NCI-H1105 treated with DMSO at 0.1 percent for 48 hours (cell line): ENCODE results near the gene MDP1.

Experiments
- DNase-seq: peaks from one replicate; lab custom pipeline; 2025; lab: John Stamatoyannopoulos, UW

MDP1 gene

DNA sequence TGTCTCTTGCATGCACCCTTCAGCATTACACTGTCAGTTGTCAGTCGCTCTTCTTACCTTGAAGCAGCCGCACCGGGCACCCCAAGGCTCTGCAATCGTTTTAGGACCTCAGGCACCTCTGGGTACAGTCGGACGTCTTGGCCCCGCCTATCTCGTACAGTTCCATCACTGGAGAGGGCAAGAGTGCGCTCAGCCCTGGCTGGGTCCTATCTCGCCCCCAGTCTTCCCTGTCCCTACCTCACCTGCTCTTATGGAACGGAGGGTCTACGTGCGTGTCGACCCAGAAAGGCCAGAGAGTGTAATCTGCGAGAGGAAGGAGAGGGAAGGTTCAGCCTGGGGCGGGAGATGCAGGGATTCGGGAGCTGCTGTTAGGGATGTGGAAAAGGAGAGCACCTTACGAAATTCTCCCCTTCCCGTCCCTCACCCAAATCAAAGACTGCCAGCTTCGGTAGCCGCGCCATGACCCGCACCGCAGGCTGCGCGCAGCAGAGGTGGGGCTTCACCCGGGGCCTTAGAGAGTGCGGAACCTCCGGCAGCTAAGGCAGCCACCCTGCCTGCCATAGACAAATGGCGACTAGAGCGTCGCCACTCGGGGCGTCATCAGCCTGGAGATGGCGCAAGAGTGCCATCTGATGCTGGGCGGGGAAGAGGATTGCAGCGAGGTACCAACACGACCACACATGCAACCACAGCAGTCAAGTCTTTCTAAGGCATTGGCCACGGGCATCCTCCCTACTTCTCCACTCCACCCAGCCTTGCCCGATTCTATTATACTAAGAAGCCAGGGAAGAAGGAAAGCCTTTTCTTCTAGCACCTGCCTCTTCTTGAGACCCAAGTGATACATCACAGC is at the start of gene MDP1:
Gene MDP1 (minus strand): TSS at position 572 of the 850 bp plus-strand sequence. CDS start 111 bp downstream, at position 461.
- peak; percentile 88 for DNase-seq

DNA sequence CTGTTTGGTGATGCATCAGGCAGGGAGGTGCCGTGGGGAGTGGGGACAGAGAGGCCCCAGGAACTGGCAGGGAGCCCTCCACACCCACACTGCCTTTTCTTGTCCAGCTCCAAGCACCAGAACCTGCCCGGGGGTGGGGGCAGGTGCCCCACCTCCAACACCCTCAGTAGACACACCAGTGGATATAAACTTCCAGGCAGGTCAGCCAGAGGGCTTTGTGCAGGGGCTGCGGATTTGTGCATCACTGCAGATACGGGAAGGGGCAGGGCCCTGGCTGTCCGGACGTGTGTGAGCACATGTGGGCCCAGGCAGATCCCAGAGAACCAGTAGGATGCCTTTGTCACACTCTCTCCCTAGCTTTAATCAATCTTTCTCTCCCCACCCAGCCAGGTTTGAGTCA is 48.4 kb upstream of the MDP1 start:
- no peak for DNase-seq

DNA sequence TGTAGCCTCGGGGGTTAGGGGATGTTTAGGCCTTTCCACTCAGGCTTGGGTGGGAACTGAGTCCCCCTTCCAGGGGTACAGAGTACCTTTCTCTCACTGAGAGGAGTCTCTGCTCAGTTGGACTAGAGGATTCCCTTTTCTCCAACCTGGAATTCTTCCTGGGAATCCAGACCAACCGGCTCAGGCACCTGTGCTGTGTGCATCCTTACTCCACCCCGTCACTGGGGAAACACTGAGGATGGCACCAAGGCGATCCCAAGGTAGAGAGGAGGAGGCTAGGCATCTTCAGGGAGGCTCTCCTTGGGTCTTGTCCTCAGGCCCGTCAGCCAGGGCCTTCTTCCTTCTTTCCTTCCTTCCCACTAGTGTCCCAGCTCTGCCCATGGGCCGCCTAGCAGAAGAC is 48.0 kb upstream of the MDP1 start:
- no peak for DNase-seq

DNA sequence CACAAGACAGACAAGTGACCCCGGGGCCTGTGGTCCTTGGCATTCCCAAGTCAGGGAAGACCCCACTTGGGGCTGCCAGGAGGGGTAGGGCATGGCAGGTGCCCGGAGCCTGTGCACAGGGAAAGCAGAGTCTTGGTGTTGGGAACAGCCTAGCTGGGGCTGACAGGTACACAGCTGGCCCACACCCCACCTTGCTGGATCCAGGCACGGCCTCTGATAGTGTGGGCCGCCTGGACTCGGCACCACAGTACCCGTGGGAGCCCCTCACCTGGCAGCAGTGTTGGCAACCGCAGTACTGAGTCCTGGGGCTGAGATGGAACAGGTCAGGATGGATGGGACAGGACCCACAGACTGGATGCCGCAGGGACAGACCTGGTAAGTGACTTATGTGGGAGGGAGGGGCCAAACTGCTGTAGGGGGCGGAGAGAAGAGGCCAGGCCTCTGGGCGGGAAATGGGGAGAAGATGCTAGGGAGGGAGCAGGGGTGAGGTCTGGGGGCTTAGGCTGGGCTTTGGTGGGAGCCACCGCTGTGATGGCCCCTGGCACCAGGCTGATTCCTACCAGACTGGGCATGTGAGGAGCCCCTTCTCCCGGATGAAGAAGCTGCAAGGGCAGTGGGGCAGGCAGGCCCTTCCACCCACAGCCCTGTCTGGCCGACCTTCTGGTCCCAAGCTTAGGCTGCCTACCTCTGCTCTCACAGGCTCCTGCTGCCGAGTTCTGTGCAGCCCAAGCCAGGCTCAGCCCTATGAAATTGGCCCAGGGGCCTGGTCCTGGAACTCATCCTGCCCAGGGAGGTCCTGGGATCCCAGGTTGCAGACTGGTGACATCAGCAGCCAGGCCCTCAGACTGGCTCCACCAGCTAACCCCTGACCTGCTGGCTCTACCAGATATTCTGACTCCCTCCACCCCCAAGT is 47.2 kb upstream of the MDP1 start, which contains the start of gene TGM1:
Gene TGM1 (minus strand): TSS at position 357 of the 913 bp plus-strand sequence. CDS start 825 bp downstream, outside the sequence.
- DNase-seq, result no peak

DNA sequence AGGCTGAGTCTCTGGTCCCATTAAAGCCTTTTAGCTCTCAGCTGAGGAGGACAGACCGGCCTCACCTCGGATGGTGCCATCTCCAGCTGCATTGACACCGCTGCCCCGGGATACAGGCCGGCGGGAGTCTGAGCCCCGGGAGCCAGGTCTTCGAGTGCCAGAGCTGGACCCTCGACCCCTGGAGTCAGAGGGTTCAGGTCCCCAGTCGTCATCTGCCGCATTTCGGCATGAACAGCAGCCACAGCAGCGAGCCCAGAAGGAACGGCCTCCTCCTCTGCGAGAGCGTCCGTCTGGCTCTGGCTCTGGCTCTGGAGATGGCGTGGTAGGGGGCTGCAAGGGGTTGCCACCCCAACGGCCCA is 46.1 kb upstream of the MDP1 start:
- DNase-seq, result no peak

DNA sequence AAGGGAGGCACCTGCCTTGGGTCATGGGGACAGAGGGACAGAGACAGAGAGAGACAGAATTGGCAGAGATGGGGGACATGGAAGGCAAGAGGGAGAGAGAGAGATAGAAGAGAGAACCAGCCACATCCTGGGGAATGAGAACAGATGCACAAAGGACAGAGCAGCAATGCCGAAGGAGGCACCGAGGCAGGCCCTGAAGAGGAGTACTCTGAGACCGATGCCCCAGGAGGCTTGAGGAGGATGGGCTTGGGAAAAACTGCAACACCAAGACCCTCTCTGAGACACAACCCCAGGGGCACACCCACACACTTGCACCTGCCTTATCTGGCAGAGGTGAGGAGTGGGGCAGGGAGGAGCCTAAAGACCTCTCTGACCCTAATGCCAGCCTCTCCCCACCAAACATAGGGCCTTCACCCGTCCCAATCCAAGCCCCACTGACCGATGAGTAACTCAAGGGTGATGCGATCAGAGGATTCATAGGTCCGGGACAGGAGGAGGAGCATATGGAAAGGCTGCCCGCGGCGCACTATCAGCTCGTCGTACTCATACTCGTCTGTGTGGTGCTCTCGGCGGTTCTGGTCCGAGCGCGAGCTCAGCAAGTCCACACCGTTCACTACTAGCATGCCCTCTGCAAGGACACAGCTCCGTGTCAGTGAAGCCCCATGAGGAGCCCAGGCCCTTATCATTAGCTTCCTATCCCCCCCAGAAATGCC is 45.5 kb upstream of the MDP1 start:
- DNase-seq, result no peak

DNA sequence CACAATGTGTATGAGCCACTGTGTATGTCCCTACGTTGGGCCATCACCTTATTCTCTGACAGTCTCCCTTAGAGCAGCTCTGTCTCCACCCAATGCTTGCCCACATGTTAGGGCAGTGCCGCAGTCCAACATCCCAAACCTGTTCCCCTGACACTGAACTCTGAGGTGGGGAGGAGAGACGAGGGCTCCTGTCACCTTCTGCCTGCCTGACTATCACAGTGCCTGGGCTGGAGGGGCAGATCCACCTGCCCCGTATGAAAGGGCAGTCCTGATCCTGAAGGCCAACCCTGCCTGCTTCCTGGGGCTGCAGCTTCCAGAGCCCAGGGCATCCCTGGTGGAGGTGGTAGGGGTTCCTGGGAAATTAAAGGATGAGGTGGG is 44.9 kb upstream of the MDP1 start:
- no peak for DNase-seq

DNA sequence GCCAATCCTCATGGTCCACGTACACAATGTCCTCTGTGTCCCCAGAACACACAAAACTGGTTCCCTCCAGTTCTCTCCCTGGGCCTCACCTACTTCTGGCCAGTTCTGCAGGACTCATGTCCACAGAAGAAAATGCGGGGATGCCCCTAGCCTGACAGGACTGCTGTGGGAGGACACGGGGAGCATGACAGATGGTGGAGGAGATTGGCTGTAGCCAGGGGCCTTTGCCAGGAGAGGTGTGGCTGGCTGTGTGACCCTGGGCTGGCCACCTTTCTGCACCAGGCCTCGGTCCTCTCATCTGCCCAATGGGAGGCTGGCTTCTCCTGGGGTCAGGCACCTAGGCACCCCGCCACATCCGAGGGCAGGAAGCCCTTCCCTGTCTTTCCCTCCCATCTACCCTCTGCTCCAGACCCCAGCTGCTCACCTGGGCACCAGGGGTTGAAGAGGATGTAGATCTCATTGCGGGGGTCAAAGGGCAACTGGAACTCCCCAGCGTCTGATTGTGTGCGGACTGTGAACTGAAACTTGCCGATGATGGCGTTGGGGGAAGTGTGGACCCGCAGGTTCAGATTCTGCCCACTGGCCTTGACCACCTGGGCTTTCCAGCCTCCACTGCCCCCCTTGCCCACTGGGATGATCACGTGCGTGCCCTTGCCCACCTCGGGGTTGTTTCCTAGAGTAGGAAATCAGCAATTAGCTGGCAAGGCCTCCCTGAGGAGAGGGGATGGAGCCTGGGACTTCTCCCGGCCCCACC is 44.3 kb upstream of the MDP1 start:
- no peak for DNase-seq

DNA sequence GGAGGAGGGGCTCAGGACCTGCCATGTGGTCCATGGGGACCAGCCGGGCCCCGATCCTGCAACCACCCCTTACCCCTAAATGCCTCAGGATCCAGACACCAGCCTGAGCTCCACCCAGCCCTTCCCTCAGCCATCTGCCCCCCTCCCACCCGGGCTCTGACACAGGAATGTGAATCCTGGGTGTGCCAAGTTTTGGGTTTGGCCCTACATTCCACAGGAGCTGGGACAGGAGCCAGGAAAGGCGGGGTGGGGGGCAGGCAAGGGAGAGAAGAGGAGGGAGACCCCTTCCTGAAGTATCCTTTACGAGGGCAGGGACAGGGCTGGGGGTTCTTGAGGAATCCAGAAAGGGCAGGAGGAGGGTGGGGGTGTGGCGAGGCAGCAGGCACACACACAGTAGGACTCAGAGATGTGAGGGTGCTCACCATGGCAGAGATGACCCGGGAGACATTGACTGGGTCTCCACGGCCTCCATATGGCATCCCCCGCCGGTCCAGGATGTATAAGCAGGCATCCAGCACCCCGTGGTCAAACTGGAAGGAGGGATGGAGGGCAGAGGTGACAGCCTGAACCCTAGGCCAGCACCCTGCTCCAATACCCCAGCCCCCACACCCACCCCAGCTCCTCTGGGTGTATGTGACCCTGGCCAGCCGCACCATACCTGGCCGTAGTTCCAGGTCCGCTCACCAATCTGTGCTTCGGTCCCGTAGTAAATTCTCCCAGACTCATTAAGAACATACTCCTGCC is 43.6 kb upstream of the MDP1 start:
- DNase-seq, result no peak

DNA sequence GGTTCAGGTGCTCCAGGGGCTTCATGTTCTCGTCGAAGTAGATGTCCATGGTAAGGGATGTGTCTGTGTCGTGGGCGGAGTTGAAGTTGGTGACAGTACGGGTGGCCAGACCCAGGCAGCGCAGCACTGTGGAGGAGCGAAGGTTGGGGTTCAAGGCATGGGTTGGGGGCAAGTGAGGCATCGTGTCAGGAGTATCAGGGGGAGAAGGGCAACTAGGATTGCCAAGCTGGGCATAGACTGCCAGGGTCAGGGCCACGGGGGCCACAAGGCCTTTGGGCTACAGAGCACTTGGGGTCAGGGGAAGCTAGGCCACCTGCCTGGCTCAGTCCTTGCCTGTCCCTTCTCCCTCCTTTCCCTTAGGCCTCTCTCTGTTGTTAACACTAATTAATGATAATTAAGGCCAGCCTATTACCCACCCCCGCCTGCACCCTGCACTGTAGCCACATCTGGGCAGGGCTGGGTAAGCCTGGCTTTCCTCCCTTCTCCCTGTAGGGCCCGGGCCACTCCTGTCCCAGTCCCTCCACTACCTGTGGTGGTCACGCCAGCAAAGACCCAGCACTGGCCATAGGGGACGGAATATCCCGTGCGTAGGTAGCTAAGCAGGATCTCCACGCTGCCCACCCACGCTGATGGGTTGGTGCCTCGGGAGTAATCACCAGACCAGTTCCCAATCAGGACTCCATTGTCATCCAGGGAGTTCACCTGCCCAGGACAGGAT is 42.8 kb upstream of the MDP1 start:
- DNase-seq, result no peak

DNA sequence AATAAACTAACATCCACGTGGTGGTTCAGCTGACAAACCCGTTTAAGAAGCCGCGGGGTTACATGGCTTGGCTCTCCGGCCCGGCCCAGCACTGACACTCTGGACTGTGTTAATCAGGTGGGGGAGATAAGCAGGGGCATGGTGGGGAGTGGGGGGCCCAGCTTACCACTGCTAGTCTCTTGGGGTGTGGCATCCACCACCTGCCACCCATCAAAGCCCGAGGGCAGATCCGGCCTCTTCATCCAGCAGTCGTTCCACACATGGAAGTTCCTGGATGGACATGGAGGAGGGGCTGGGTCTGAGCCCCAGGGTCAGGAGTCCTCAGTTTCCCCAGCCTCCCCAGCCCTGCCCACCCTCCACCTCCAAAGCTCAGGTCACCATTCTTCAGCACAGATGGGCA is 42.3 kb upstream of the MDP1 start:
- DNase-seq, result no peak

DNA sequence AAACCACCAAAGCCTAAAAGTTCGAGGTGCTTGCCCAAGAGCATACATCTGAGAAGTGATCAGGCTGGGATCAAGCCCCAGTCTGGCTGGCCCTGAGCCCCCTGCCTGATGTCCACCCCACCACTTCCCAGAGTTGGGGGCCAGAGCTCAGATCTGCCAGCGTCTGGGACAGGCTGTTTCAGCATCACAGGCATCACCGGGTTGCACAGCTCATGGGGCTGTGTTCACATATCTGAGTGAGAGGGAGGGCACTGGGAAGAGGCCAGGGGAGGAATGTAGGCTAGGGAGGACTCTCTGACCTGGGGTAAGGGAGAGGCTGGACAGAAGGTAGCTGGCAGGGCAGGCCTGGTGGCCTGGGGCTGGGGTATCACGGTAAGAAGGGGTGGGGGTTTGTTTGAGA is 41.1 kb upstream of the MDP1 start:
- DNase-seq, result no peak

DNA sequence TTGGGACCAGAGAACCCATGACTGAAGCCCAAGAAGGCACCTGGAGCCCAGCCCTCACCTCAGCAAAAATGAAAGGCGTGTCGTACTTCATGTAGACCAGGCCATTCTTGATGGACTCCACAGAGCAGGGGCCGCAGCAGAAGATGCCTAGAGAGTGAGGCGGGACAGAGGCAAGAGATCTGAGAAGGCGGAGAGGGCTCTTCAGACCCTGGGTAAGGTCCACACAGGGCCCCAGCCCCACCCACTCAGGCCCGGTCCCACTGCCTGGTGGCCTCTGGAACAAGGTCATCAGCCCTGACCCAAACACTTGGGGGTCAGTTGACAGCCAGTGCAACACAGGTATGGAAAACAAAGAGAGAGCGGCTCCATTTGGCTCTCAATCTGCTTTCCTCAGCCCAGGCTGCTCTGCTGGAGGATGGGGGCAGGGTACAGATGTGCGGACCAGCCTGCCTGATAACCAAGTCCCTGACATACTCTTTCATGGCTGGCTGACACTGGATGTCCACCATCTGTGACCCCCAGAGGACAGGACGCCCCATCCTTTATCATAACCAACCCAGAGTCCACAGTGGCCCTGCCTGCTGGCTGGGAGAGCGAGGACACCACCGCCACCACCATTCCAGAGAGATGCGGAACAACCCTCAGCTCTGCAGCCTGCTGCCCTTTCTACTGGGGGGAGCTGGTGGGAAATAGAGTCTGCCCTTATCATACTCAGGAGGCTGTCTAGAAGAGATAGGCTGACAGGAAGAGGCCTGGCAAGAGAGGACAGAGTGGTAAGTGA is 40.3 kb upstream of the MDP1 start:
- DNase-seq, result no peak

DNA sequence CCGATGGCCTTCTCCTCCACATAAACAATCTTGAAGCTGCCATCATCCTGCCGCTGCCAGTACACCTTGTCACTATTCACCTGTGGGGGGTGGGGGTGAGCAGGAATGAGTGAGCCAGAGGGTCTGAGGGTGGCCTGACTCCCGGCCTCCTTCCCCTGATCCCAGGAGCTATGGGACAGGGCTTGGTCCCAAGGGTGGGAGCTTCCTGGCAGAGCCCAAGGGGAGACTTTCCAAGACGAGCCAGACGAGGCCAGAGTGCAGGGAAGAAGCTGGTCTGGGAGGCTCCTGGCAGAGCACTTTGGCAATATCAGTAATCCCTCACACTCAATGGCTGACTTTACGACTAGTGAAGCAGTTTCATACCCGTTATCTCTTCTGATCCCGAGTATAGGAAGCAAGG is 39.6 kb upstream of the MDP1 start:
- no peak for DNase-seq

DNA sequence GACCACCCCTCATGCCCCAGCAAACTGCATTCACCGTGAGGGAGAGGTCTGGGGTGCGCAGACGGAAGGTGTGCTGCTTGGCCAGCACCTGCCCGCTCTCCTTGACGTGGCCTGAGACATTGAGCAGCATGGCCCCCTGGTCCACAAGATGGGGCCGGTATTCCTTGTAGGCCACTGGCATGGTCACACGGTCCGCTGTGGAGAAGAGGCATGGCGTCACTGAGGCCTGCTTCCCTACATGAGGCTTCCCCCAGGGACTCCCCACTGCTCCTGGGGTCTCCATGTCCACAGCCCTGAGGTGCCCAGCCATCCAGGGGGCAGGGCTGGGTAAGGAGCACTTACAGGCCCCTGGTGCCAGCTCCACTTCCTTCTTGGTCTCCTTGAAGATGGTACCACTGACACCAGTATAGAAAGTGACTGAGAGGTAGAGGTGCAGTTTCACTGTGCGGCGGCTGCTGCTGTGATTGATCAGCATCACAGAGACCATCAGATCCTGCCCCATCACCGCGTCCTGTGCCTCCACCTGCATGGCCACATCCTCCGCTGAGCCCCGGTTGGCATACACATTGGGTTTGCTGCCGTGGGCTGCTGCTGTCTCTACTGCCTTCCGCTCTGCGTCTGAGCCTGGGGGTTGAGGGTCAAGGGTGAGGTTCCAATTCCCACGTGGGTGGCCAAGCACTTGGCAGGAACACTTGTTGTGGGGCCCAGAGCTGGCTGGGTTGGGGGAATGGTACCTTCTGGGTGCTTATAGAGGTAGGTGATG is 38.9 kb upstream of the MDP1 start:
- DNase-seq, result no peak

DNA sequence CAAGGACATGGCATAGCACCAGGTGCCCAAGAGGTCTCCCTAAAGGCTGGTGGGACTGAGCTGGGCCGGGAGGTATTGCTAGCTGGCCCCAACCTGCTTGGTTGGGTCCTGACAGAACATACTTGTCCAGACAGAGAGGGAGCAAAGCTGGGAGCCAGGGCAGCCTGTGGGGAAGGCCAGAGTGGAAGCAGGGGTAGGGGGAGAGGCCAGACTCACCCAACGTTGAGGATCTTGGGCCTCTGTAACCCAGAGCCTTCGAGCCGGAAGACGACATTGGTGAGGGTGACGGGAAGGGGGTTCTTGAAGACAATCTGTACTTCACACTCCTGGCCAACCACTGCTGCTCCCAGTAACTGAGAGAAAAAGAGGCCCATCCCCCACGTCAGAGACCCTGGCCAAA is 38.1 kb upstream of the MDP1 start:
- no peak for DNase-seq

DNA sequence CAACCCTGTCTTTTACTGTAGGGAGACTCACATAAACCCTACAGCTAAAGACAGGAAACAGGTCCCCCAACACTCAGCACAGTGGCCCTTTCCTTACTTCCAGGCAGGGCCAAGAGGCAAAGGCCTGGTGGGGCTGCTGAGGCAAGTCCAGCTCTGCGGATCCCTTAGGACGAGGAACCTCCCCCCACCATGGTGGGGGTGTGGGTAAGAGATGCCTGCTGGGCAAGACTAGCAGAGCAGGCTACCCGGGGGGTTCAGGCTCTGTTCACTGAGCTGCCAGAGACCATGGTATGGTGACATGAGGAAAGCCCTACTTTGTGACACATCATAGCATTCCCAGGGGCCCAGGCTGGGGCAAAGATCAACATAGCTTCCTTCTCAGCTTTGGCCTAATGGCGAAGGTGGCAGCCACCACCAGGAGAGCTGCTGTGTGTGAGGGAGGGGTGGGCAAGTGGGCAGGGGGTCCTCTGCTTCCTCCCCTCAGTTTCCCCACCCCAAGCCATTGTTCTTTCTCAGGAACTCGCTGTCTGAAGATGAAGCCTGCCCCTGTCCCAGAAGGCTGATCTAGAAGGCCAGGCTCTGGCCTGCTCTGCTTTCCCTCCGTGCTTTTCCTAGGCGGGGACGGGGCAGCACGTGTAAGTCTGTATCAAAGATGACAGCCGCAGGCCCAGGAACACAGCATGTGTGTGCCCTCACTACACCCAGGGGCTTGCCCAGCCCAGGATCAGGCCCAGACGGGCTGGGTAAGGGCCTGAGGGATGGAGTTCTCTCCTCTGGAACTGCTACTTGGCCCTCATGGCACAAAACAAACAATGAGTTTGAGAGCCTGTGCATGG is 36.6 kb upstream of the MDP1 start:
- no peak for DNase-seq

DNA sequence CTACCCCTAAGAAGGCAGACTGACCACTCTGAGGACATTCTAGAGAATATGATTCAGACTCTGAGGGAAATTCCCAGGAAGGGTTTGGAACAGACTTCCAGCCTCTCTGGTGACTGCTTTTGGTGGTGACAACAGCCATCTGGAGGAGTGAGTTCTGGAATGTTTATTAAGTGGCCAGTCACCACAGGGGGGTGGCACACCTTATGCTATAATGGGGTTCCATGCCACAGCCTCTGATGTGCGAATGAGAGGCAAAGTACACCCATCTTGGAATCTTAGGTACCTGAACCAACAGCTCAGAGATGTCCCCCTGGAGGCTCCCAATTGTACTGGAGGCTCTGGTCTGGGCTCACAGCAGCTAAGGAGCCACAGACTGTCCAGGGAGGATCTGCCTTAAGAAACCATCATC is 36.0 kb upstream of the MDP1 start:
- DNase-seq, result no peak
